ENCODE data around the gene NR2C2.

GRCh38 chr3:15023719-15024118, 76.3 kb downstream of the NR2C2 start:
- no peak for TF ChIP-seq POLR2AphosphoS5 (IDR thresholded peaks at IDR 0.05; ENCODE audit: low read depth)
- no peak for TF ChIP-seq CTCF (IDR thresholded peaks at IDR 0.05; ENCODE audit: insufficient read depth, low read length)
- no peak for TF ChIP-seq REST (IDR thresholded peaks at IDR 0.05; ENCODE audit: insufficient replicate concordance, low read depth)
- no peak for TF ChIP-seq SPI1 (IDR thresholded peaks at IDR 0.05; ENCODE audit: borderline replicate concordance, low read depth)
- no peak for TF ChIP-seq GABPA (IDR thresholded peaks at IDR 0.05; ENCODE audit: low read depth)
